ENCODE data around the gene AGAP1.

DNA sequence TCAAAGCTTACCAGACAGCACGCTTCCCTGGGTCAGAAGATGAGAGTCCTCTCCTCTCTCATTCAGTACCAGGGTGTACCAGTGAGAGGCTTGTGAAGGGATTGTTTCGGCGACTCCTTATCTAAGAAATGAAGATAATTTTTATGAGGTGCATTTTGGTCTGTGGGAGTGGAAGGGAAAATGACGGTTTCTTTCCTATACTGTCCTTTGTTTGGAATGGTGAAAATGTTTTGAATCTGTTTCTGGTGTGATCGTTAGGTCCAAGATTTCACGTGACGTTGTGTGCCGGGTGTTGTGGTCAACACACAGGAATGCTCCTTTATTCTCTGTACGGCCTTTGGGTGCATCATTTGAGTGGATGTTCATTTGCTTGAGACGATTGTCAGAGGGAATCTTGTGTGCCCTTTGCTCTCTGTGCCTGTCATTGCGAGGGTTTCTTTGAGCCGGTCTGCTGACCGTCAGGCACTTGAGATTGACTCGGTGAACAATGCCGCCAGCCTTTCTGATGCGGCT lies 183.5 kb downstream of the AGAP1 start:
- TF ChIP-seq POLR2A (IDR thresholded peaks at IDR 0.05; ENCODE audit: low read depth, low read length): no peak
- TF ChIP-seq TAF1 (IDR thresholded peaks at IDR 0.05; ENCODE audit: borderline replicate concordance, low read depth, low read length): no peak

Measured in GM12892 (cell line).